ENCODE results near the gene TEK.
"Not testable (repeated sequence)": the region's sequence is repeated elsewhere in the genome, so short reads cannot be mapped to it uniquely, and the experiment has no call there.

The TEK gene

GRCh38 chr9:27108981-27109541, at the start of gene TEK:
Gene TEK (plus strand): TSS chr9:27109225. CDS start chr9:27109591, 366 bp downstream.
- no peak for DNase-seq (ENCODE audit: low read depth in 3 of 3)

- no peak for DNase-seq (ENCODE audit: low read depth in 3 of 3)
These were observed 49.6 kb upstream of the TEK start for GRCh38 chr9:27059412-27059811.

GRCh38 chr9:27059907-27060306, 49.1 kb upstream of the TEK start:
- DNase-seq (ENCODE audit: low read depth in 3 of 3), result no peak

- no peak for DNase-seq (ENCODE audit: low read depth in 3 of 3)
These were observed 43.7 kb upstream of the TEK start for GRCh38 chr9:27065288-27065687.

DNA sequence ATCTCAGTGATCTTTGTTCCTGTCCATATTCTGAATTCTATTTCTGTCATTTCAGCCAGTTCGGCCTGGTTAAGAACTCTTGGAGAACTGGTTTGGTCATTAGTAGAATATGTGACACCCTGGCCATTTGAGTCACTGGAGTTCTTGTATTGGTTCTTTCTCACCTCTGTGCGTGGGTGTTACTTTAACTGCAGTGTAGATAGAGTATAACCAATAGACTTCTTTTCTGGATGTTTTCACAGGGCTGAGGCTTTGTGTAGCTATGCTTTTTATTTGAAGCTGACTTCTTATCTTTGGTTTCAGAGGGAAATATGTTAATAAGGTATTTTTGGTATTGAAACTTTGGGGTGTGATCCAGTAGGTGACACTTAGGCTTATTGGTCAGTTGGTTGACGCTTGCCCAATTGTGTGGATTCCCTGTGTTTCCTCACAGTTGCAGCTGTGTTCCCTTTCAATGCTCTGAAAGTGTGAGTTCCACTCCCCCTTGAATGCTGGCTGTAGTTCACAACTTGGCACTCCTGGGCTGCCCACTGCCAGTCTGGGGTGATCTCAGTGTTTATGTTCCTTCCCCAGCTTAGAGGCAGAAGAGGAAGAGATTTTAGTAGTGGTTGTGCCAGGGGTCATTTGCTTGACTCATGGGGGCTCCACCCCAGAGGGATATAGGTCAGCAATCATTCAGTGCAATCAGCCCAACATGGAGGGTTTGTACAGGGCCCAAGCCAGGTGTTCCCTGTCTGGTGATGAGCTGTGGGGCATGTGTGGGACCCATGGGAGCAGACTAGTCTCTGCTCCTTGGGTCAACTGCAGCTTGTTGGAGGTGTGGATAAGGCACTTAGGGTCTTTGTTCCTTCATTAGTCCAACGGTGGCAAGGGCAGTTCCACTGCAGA, 34.9 kb upstream of the TEK start:
- DNase-seq (ENCODE audit: low read depth in 3 of 3), result no peak

- DNase-seq (ENCODE audit: low read depth in 3 of 3), result no peak
These were observed 30.3 kb upstream of the TEK start for GRCh38 chr9:27078685-27079084.

DNA sequence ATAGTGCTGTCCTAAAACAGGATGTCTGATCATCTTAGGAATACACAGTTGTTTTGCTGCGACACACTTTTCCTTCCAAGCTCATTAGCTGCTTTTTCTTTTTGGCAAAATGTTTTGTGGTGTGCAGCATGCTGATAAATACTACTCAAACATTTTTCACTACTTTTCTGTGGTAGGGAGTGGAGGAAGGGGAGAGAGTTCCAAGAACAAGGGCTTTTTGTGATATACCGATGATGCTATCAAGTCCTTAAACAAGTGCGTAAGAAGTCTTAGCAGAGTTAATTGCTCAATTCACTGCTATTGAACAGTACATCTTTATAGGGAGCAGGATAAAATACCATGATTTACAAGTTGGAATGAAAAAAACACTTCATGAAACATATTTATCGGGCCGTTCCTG, 23.6 kb upstream of the TEK start:
- no peak for DNase-seq (ENCODE audit: low read depth in 3 of 3)

DNA sequence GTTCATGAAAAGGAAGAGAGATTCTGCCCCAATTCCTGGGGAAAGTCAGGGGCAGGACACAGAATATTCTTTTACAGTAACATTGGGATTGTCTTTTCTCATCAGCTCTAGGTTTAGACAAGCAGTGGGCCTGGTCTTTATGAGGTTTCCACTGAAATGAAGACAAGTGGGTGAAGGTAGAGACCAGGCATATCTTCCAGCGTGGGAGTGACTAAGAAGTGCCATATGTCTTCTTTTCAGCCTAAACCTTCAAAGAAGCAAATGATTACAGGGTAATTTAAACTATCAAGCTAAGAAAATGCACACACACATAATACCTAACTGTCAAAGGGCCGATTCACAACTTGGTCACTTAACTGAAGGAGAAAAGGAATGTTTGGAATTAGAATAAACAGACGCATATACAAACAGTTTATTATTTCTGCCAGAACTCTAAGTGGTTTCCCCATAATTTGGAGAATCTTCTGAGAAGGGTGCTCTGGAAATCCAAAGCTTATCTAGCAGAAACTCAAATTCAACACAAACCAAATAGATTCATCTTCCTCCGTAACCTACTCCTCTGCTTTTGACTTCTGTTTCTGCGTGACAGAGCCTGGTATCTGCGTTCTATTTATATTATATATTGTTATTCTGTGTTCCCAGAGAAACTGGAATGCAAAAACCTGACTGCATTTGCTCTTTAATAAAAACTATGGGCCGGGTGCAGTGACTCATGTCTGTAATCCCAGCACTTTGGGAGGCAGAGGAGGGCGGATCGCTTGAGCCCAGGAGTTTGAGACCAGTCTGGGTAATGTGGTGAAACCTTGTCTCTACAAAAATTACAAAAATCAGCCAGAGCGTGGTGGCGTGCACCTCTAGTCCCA, 22.0 kb upstream of the TEK start:
- DNase-seq (ENCODE audit: low read depth in 3 of 3), result no peak

GRCh38 chr9:27088981-27089380, 20.0 kb upstream of the TEK start:
- no peak for DNase-seq (ENCODE audit: low read depth in 3 of 3)

GRCh38 chr9:27089706-27090105, 19.3 kb upstream of the TEK start:
- no peak for DNase-seq (ENCODE audit: low read depth in 3 of 3)

DNA sequence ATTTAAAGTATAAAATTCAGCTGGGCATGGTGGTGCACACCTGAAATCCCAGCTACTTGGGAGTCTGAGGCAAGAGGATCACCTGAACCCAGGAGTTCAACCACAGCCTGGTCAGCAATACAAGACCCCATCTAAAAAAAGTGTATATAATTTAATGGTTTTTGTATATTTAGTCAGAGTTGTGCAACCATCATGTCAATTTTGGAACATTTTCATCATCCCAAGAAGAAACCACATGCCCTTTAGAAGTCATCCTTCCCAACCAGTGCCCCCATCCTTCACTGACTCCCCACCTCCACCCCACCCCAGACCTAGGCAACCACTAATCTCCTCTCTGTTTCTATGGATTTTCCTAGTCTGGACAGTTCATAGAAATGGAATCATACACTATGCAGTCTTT, 18.8 kb upstream of the TEK start:
- DNase-seq (ENCODE audit: low read depth in 3 of 3), result no peak

DNA sequence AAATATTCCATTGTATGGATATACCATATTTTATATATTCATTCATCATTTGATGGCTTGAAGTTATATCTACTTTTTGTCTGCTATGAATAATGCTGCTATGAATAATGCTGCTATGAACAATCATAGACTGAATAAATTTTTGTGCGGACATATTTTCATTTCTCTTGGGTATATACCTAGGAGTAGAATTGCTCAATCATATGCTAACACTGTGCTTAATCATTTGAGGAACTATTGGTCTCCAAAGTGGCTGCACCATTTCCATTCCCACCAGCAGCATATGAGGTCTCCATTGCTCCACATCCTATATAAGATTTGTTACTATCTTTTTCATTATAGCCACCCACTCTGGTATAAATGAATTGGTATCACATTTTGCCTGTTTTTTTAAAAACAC, 18.3 kb upstream of the TEK start:
- DNase-seq (ENCODE audit: low read depth in 3 of 3), result no peak

- DNase-seq (ENCODE audit: low read depth in 3 of 3), result not testable (repeated sequence)
These were observed 16.5 kb upstream of the TEK start for GRCh38 chr9:27092496-27092895.

DNA sequence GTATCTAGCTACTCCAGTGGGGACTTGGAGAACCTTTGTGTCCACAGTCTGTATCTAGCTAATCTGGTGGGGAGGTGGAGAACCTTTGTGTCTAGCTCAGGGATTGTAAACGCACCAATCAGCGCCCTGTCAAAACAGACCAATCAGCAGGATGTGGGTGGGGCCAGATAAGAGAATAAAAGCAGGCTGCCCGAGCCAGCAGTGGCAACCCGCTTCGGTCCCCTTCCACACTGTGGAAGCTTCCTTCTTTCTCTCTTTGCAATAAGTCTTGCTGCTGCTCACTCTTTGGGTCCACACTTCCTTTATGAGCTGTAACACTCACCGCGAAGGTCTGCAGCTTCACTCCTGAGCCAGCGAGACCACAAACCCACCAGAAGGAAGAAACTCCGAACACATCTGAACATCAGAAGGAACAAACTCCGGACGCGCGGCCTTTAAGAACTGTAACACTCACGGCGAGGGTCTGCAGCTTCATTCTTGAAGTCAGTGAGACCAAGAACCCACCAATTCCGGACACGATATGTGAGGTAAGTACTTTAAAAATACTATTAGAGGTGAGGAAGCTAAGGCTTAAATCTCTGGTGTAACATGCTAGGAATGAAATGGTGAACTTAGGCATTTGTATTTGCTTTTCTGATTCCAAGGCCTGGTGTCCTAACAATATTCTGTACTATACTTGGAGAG, 15.5 kb upstream of the TEK start:
- not testable (repeated sequence) for DNase-seq (ENCODE audit: low read depth in 3 of 3)

- DNase-seq (ENCODE audit: low read depth in 3 of 3), result no peak
These were observed 14.3 kb upstream of the TEK start for GRCh38 chr9:27094640-27095298.

DNA sequence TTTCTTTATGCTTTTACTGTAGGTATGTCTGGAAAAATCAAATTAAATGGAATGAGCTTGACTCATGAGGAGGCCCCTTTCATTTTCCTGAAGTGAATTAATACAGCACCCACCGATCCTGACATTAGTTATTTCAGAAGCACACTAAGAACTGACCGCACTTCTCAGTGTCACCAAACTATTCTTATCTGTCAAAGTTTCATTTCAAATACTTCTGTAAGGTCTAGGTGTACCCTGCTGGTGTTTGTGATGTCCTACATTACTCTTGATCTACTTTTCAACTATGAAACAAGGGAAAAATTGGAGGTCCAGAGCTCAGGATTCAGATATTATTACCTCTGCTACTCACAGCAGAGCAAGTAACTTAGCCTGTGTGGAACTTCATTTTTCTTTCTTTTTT, 1.8 kb upstream of the TEK start:
- no peak for DNase-seq (ENCODE audit: low read depth in 3 of 3)

DNA sequence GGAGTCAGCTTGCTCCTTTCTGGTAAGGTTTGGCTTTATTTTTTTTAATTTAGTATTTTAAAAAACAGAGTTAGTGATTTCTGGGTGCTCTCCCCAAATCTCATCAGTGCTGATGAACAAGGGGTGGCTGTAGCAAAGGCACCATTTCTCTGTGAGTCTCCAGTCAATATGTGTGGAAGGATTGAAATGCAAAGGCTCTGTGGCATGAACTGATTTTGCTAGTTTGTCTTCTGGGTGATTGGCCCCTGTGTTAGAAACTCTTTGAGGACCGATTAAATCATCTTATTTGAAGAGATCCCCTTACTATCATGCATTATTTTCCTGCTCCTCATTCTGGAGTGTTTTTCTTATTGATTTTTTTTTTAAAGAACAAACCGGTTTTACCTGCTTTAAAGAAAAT, 596 bp downstream of the TEK start:
- DNase-seq (ENCODE audit: low read depth in 3 of 3), result no peak

- no peak for DNase-seq (ENCODE audit: low read depth in 3 of 3)
These were observed 1.2 kb downstream of the TEK start for GRCh38 chr9:27110181-27110580.

GRCh38 chr9:27112235-27112634, 3.2 kb downstream of the TEK start:
- no peak for DNase-seq (ENCODE audit: low read depth in 3 of 3)

DNA sequence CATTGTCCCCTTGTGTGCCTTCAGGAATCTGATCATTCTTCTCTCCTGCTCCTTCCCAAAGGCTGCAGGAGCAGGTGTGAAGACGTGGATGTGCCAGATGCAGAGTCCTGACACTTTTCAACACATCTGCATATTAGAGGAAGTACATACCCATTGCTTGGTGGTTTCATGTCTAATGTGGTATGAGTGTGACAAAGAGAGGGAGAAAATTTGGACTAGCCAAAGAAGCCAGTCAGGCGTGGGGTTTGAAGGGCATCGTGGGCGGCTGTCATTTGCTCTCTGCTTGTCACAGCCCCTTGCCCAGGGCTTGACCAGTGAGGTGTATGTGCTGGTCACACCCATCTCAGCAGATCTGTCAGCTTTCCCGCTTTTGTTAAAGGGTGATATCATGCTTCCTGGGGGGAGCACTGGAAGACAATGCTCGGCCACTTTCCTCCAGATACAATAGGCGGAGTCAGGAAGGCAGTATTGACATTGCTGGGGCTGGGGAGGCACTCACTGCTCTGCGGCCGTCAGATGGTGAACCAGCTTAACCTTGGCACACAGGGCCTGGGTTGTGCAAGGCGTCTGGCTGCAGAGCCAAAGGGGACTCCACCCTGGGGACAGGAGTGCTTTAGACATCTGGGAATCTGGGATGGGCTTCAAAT, 8.6 kb downstream of the TEK start:
- DNase-seq (ENCODE audit: low read depth in 3 of 3), result no peak

DNA sequence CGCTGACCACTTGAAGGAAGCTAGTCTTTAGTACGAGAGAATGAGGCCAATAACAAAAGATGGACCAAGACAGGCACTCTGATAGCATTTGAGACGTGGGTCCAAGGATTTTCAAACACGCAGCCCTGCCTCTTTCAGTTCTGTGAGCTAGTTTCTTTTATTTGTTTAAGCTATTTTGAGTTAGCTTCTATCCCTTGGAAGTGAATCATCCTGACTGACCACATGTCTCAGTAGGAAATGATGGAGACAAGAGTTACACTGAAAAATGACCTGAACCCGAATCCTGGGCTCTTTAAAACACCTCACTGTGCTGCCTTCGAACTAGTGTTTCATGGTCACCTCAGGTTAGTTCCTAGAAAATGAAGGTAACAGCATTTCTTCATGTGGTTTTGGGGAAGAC, 9.9 kb downstream of the TEK start:
- no peak for DNase-seq (ENCODE audit: low read depth in 3 of 3)

All from stimulated activated CD4-positive, alpha-beta T cell treated with anti-CD3 and anti-CD28 coated beads, TNF-alpha, amount 100 ng/mL, for 24 hours (primary cell).